KMS-11 (cell line): ENCODE data around the gene FLNB.

Source experiments
- H2AFZ ChIP-seq: fragments of 200-600 bp; sonication (generic); 2 replicates; pipeline ENCODE4 v1.6.1; 2016; ENCODE audit warnings: antibody characterized with exemption, mixed run types, low read depth
- H3K27ac ChIP-seq: fragments of 200-600 bp; sonication (generic); 2 replicates; pipeline ENCODE4 v1.6.1; 2016; ENCODE audit warnings: mild to moderate bottlenecking, mixed run types
- H3K27me3 ChIP-seq: fragments of 200-600 bp; sonication (generic); 2 replicates; pipeline ENCODE4 v1.6.1; 2017; ENCODE audit warnings: mild to moderate bottlenecking, low read depth, mixed run types, moderate library complexity; ENCODE audit not compliant: insufficient read depth
- H3K36me3 ChIP-seq: fragments of 200-600 bp; sonication (generic); 2 replicates; pipeline ENCODE4 v1.6.1; 2017; ENCODE audit warnings: mild to moderate bottlenecking, mixed run types; ENCODE audit not compliant: insufficient read depth
- H3K4me1 ChIP-seq: fragments of 200-600 bp; sonication (generic); 2 replicates; pipeline ENCODE4 v1.6.1; 2016; ENCODE audit warnings: mild to moderate bottlenecking, low read depth, mixed run types; ENCODE audit not compliant: poor library complexity, severe bottlenecking
- H3K4me2 ChIP-seq: fragments of 200-600 bp; sonication (generic); 2 replicates; pipeline ENCODE4 v1.7.0; 2016; ENCODE audit warnings: mild to moderate bottlenecking, mixed run types
- H3K4me3 ChIP-seq: fragments of 200-600 bp; sonication (generic); IDR thresholded peaks from 2 replicates; pipeline ENCODE4 v1.6.1; 2017; ENCODE audit warnings: low read depth, low read length, mixed read lengths; ENCODE audit not compliant: insufficient read depth
- H3K79me2 ChIP-seq: fragments of 200-600 bp; sonication (generic); 2 replicates; pipeline ENCODE4 v1.6.1; 2016; ENCODE audit warnings: low read depth, mixed run types; ENCODE audit not compliant: insufficient read depth
- H3K9ac ChIP-seq: fragments of 200-600 bp; sonication (generic); 2 replicates; pipeline ENCODE4 v1.6.1; 2016; ENCODE audit warnings: mild to moderate bottlenecking, mixed run types
- H4K20me1 ChIP-seq: fragments of 200-600 bp; sonication (generic); 2 replicates; pipeline ENCODE4 v1.6.1; 2016; ENCODE audit warnings: mild to moderate bottlenecking, mixed run types; ENCODE audit not compliant: insufficient read depth
- TF ChIP-seq, protein P1 (sequence below): fragments of 200-600 bp; sonication (generic); conservative IDR thresholded peaks from 2 replicates; pipeline ENCODE4 v1.6.1; 2017; ENCODE audit warnings: low read depth, mild to moderate bottlenecking, antibody characterized with exemption, low read length, moderate library complexity, mixed read lengths

Gene FLNB

DNA sequence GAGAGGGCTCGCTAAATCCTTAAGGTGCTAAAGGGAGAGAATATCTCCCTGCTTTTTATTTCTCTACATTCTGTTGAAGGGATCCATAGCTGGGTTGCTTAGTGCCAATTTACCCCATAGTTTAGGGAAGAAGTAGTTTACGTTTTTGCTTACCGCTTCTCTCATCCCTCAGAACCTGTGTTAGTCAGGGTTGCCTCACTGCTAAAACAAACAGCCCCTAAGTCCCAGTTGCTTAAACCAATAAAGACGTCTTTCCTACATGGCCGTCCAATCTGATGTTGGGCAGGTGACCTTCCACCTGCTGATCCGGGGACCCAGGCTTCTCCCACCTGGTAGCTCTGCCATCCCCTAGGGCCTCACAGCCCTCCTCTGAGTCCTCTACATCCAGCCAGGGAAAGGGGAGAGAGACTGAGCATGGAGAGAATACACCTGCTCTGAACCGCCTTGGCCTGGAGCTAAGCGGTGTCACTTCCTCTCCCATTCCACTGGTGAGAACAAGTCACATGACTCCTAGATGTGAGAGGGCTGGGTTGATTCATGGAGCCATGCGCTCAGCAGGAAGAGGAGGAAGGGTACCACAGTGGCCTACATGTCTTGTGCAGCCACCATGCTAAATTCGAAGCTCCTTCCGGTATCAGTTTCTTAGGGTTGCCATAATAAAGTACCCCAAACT is 176.2 kb downstream of the FLNB start:
- H3K27me3 ChIP-seq, result no peaks in the 10 kb centered on the region
- TF ChIP-seq, protein P1, sequence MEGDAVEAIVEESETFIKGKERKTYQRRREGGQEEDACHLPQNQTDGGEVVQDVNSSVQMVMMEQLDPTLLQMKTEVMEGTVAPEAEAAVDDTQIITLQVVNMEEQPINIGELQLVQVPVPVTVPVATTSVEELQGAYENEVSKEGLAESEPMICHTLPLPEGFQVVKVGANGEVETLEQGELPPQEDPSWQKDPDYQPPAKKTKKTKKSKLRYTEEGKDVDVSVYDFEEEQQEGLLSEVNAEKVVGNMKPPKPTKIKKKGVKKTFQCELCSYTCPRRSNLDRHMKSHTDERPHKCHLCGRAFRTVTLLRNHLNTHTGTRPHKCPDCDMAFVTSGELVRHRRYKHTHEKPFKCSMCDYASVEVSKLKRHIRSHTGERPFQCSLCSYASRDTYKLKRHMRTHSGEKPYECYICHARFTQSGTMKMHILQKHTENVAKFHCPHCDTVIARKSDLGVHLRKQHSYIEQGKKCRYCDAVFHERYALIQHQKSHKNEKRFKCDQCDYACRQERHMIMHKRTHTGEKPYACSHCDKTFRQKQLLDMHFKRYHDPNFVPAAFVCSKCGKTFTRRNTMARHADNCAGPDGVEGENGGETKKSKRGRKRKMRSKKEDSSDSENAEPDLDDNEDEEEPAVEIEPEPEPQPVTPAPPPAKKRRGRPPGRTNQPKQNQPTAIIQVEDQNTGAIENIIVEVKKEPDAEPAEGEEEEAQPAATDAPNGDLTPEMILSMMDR, result no peak
- H3K9ac ChIP-seq, result no peak overlapping the region
- H3K27ac ChIP-seq, result no peak overlapping the region
- peaks cover 4% of the 10 kb centered on the region for H3K4me1 ChIP-seq
- no peak overlapping the region for H3K4me3 ChIP-seq
- H3K36me3 ChIP-seq, result no peaks in the 10 kb centered on the region
- H3K4me2 ChIP-seq, result no peak overlapping the region
- H2AFZ ChIP-seq, result no peak overlapping the region
- no peaks in the 10 kb centered on the region for H3K79me2 ChIP-seq
- H4K20me1 ChIP-seq, result no peaks in the 10 kb centered on the region

DNA sequence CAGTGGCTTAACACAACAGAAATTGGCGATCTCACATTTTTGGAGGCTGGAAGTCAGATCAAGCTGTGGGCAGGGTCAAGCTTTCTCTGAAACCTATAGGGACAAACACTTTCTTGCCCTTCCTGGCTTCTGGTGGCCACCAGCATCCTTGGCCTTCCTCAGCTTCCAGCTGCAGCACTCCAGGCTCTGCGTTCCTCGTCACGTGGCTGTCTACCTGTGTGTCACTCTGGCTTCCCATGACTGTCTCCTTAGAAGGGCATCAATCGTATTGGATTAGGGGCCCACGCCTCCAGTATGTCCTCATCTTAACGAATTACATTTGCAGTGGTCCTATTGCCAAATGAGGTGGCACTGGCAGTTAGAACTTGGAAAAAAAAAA is 176.7 kb downstream of the FLNB start:
- Histone ChIP-seq H3K79me2 (no peaks in the 10 kb centered on the region), H3K27me3 (no peaks in the 10 kb centered on the region), H3K4me1 (peaks cover 4% of the 10 kb centered on the region), H4K20me1 (no peaks in the 10 kb centered on the region), H3K4me3 (no peak overlapping the region), H3K4me2 (no peak overlapping the region), H3K36me3 (no peaks in the 10 kb centered on the region), H3K9ac (no peak overlapping the region), H3K27ac (no peak overlapping the region), H2AFZ (no peak overlapping the region)
- TF ChIP-seq, protein P1, result no peak

DNA sequence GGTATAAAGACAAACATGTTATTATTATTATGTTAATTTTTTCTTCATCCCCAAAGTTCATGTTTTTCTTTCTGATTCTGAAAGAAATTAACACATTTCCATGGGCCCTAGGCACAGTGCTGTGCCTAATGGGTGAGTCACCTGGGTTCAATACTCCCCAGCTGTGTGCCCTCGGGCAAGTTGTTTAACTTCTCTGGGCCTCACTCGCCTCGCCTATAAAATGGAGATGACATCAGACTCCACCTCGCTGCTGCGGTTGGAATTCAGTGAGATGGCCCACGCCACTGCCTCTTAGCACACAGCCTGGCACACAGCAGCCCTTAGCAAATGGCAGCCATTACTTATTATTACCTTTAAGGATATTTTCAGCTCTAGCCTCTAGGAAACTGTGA is 179.9 kb downstream of the FLNB start:
- no peak overlapping the region for H3K9ac ChIP-seq
- no peak overlapping the region for H3K4me3 ChIP-seq
- H3K4me1 ChIP-seq, result peaks cover 4% of the 10 kb centered on the region
- no peaks in the 10 kb centered on the region for H3K79me2 ChIP-seq
- H4K20me1 ChIP-seq, result no peaks in the 10 kb centered on the region
- no peak overlapping the region for H3K4me2 ChIP-seq
- TF ChIP-seq, protein P1, result no peak
- no peak overlapping the region for H3K27ac ChIP-seq
- H3K27me3 ChIP-seq, result no peaks in the 10 kb centered on the region
- no peaks in the 10 kb centered on the region for H3K36me3 ChIP-seq
- no peak overlapping the region for H2AFZ ChIP-seq

DNA sequence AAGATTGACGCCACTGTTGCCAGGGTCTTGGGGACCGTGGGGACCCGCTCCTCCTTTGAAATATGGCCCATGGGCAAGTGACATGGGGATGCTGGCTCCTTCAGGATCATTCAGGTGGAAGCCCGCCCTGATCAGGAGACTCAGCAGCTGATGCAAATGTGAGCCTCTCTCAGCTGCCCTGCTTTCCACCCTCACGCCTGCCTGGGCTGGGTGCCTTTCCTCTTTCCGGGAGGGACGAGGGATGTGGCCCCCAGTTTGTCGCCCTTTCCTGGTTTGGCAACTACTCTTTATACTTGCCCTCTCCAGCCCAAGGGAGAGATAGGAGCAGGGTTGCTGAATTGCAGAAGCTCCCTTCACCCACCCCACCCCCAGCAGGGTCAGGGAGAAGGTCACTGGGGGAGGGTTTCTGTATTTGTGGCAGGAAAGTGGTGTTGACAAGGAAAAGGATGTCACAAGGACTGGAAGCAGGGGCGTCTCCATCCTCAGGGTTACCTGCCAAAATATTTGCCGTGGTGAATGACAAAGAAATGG is 180.8 kb downstream of the FLNB start:
- no peaks in the 10 kb centered on the region for H3K79me2 ChIP-seq
- no peaks in the 10 kb centered on the region for H3K36me3 ChIP-seq
- H2AFZ ChIP-seq, result no peak overlapping the region
- H4K20me1 ChIP-seq, result no peaks in the 10 kb centered on the region
- TF ChIP-seq, protein P1, result no peak
- no peak overlapping the region for H3K9ac ChIP-seq
- no peak overlapping the region for H3K4me2 ChIP-seq
- no peaks in the 10 kb centered on the region for H3K27me3 ChIP-seq
- H3K27ac ChIP-seq, result no peak overlapping the region
- H3K4me3 ChIP-seq, result no peak overlapping the region
- H3K4me1 ChIP-seq, result peaks cover 4% of the 10 kb centered on the region
